ENCODE results near the gene POLR2F. TPM values are rescaled to one million over a fixed set of nuclear protein-coding genes. Genes with fewer than 3 reads are reported as not detected.

Gene POLR2F
- total RNA-seq, 2 donors from 2014 or later: 98.0 to 105 TPM

DNA sequence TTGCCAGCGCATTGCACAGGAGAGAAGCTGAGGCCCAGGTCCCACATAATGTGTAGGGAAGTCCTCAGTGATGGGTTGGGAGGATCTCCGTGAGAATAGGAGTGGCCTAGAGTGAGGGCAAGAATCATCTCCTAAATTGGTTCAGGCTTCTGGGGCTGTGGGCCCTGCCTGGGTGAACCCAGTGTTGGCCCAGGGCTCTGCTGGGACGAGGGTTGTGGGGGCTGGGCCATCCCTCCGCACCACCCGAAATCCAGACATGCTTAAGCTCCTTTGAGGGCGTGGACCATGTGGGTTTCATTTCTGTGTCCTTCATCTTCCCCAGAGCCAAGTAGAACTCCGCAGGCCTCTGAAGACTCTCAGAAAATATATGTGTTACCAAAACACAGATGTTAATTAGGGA is 43.7 kb upstream of the POLR2F start:
- Histone ChIP-seq H3K27ac (ENCODE audit: low read depth, low read length) (no peak overlapping the region), H3K4me3 (ENCODE audit: low read length) (no peak overlapping the region), H3K9ac (ENCODE audit: extremely low read depth, low read length, poor library complexity, severe bottlenecking) (no peak overlapping the region), H3K4me1 (ENCODE audit: control insufficient read depth, insufficient read depth, low read length) (peaks cover 12% of the 10 kb centered on the region), H3K36me3 (ENCODE audit: control insufficient read depth, insufficient read depth, low read length) (peaks cover 4% of the 10 kb centered on the region), H3K27me3 (ENCODE audit: control insufficient read depth, insufficient read depth, low read length, poor library complexity, severe bottlenecking) (no peaks in the 10 kb centered on the region), H3K9me3 (ENCODE audit: control insufficient read depth, low read length) (no peaks in the 10 kb centered on the region)
- TF ChIP-seq, protein P1, sequence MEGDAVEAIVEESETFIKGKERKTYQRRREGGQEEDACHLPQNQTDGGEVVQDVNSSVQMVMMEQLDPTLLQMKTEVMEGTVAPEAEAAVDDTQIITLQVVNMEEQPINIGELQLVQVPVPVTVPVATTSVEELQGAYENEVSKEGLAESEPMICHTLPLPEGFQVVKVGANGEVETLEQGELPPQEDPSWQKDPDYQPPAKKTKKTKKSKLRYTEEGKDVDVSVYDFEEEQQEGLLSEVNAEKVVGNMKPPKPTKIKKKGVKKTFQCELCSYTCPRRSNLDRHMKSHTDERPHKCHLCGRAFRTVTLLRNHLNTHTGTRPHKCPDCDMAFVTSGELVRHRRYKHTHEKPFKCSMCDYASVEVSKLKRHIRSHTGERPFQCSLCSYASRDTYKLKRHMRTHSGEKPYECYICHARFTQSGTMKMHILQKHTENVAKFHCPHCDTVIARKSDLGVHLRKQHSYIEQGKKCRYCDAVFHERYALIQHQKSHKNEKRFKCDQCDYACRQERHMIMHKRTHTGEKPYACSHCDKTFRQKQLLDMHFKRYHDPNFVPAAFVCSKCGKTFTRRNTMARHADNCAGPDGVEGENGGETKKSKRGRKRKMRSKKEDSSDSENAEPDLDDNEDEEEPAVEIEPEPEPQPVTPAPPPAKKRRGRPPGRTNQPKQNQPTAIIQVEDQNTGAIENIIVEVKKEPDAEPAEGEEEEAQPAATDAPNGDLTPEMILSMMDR (conservative IDR thresholded peaks at IDR 0.05): no peak
- no peak for DNase-seq
- peaks cover 37% of the 10 kb centered on the region for H3K4me1 Mint-ChIP-seq
- no peak overlapping the region for H3K4me3 Mint-ChIP-seq
- no peak overlapping the region for H3K27ac Mint-ChIP-seq
- no peaks in the 10 kb centered on the region for H3K9me3 Mint-ChIP-seq
- 90 to 95% methylated on average over 3 to 7 of the region's 7 CpGs for WGBS, 2 experiments (ENCODE audit: insufficient coverage in 1 of 2, insufficient read length in 1 of 2)
- H3K27me3 Mint-ChIP-seq (ENCODE audit: insufficient read depth): no peaks in the 10 kb centered on the region
- peaks cover 14% of the 10 kb centered on the region for H3K36me3 Mint-ChIP-seq (ENCODE audit: low read depth)

DNA sequence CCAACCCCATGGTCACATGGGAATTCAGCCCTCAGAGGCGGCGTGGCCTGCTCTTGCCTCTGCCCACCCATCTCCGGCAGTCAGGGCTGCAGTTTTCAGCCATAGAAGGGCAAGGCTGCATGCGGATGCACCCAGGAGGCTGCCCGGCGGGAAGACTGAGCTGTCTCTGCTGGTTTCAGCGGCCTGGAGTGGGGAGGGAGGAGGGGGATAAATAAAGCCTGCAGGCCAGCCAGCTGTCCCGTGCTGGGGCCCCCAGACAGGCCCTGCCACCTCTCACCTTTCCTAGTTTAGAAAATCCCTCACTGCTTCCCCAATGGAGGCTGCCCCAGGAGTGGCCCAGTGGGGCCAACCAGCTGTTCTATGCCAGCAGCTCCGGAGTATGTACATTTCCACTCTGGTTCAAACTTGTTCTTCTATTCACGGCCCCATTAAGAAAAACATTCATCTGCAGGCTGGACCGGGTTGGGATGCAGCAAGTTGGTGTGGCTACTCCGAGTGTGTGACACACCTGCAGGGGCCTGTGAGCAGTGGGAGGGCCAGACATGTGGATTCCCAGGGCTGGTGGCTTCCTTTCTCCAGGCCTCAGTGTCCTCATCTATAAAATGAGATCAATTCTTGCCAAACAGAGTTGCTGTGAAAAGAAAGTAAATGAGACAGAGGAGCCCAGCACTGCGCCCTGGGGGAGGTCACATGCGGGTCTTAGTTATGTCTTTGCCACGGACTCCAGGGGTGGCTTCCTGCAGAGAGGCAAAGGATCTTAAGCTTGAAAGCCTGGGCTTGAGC is 42.4 kb upstream of the POLR2F start:
- no peak overlapping the region for H3K4me3 Mint-ChIP-seq
- no peak overlapping the region for H3K9ac ChIP-seq (ENCODE audit: extremely low read depth, low read length, poor library complexity, severe bottlenecking)
- H3K27ac Mint-ChIP-seq: peak overlapping the region; percentile 78
- H3K36me3 ChIP-seq (ENCODE audit: control insufficient read depth, insufficient read depth, low read length): peaks cover 9% of the 10 kb centered on the region
- H3K9me3 ChIP-seq (ENCODE audit: control insufficient read depth, low read length): no peaks in the 10 kb centered on the region
- TF ChIP-seq, protein P1 (conservative IDR thresholded peaks at IDR 0.05): no peak
- H3K4me1 Mint-ChIP-seq: peaks cover 33% of the 10 kb centered on the region
- H3K4me1 ChIP-seq (ENCODE audit: control insufficient read depth, insufficient read depth, low read length): peaks cover 12% of the 10 kb centered on the region
- no peaks in the 10 kb centered on the region for H3K27me3 Mint-ChIP-seq (ENCODE audit: insufficient read depth)
- no peak overlapping the region for H3K4me3 ChIP-seq (ENCODE audit: low read length)
- 68 to 83% methylated on average over 6 to 15 of the region's 15 CpGs for WGBS, 2 experiments (ENCODE audit: insufficient coverage in 1 of 2, insufficient read length in 1 of 2)
- peaks cover 14% of the 10 kb centered on the region for H3K36me3 Mint-ChIP-seq (ENCODE audit: low read depth)
- DNase-seq: peak; percentile 72
- no peaks in the 10 kb centered on the region for H3K27me3 ChIP-seq (ENCODE audit: control insufficient read depth, insufficient read depth, low read length, poor library complexity, severe bottlenecking)
- no peaks in the 10 kb centered on the region for H3K9me3 Mint-ChIP-seq
- peak overlapping the region; percentile 44 for H3K27ac ChIP-seq (ENCODE audit: low read depth, low read length)

DNA sequence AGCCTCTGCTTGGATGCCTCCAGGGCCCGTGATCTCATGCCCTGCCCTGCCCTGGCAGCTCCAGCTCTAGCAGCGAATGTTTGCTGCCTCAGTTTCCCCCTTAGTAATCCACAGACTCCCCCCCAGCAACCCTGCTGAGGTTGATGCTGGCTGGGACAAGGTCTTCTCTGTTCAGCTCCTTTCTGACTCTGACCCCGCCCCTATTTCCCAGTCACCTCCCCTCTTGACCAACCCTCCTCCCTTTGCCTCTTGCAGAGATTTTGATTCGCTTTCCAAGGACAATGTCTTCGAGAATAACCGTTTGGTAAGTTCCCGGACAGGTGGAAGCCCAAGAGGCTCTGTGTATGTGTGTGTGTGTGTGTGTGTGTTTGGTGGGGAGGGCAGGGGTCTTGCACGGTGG is 41.8 kb upstream of the POLR2F start:
- H3K4me3 ChIP-seq (ENCODE audit: low read length): no peak overlapping the region
- no peak overlapping the region for H3K27ac ChIP-seq (ENCODE audit: low read depth, low read length)
- Mint-ChIP-seq H3K4me1 (peaks cover 33% of the 10 kb centered on the region), H3K27ac (peak overlapping the region; percentile 78), H3K36me3 (ENCODE audit: low read depth) (peaks cover 14% of the 10 kb centered on the region), H3K9me3 (no peaks in the 10 kb centered on the region), H3K4me3 (no peak overlapping the region), H3K27me3 (ENCODE audit: insufficient read depth) (no peaks in the 10 kb centered on the region)
- no peaks in the 10 kb centered on the region for H3K27me3 ChIP-seq (ENCODE audit: control insufficient read depth, insufficient read depth, low read length, poor library complexity, severe bottlenecking)
- DNase-seq: peak; percentile 70
- H3K9me3 ChIP-seq (ENCODE audit: control insufficient read depth, low read length): no peaks in the 10 kb centered on the region
- TF ChIP-seq, protein P1 (conservative IDR thresholded peaks at IDR 0.05): no peak
- H3K4me1 ChIP-seq (ENCODE audit: control insufficient read depth, insufficient read depth, low read length): peaks cover 12% of the 10 kb centered on the region
- WGBS, 2 experiments (ENCODE audit: insufficient coverage in 1 of 2, insufficient read length in 1 of 2): 79 to 83% methylated on average over 2 to 7 of the region's 8 CpGs
- H3K9ac ChIP-seq (ENCODE audit: extremely low read depth, low read length, poor library complexity, severe bottlenecking): no peak overlapping the region
- H3K36me3 ChIP-seq (ENCODE audit: control insufficient read depth, insufficient read depth, low read length): peaks cover 13% of the 10 kb centered on the region
